MCF 10A (cell line): Measurements from ENCODE around the gene TMEM238L. TPM values are rescaled to one million over a fixed set of nuclear protein-coding genes. Genes with fewer than 3 reads are reported as not detected.

ENCODE experiments used
- BruUV-seq: library from RNA; stranded (reverse); fragments of 400-500 nt; replicated peaks from 2 replicates; lab custom pipeline; 2021; lab: Mats Ljungman, UMichigan
- CTCF ChIA-PET: fragments of 300-600 bp; sonication (Branson Sonifier 250); formaldehyde crosslinking; extraction: SDS; loops from one replicate; lab custom pipeline; 2021; ENCODE audit warnings: antibody characterized with exemption, inconsistent platforms; lab: Yijun Ruan, JAX
- POLR2A ChIA-PET: fragments of 300-600, 350-650 bp; sonication (Branson Sonifier 250); formaldehyde crosslinking; extraction: SDS; loops from one replicate; lab custom pipeline; 2020; ENCODE audit warnings: antibody characterized with exemption, inconsistent platforms; lab: Yijun Ruan, JAX
- DNase-seq: peaks from one replicate; pipeline ENCODE4 v3.0.0-alpha.2; 2018; ENCODE audit not compliant: unreplicated experiment
- H3K27ac Mint-ChIP-seq: one replicate; pipeline ENCODE4 v1.8.0; 2022; ENCODE audit warnings: mild to moderate bottlenecking, low read depth, mixed read lengths; ENCODE audit not compliant: unreplicated experiment
- H3K27me3 Mint-ChIP-seq: one replicate; pipeline ENCODE4 v1.8.0; 2022; ENCODE audit warnings: mixed read lengths; ENCODE audit not compliant: insufficient read depth, unreplicated experiment
- H3K36me3 Mint-ChIP-seq: one replicate; pipeline ENCODE4 v1.8.0; 2022; ENCODE audit warnings: mild to moderate bottlenecking, moderate library complexity, mixed read lengths; ENCODE audit not compliant: insufficient read depth, unreplicated experiment
- H3K4me1 Mint-ChIP-seq: one replicate; pipeline ENCODE4 v1.8.0; 2022; ENCODE audit warnings: mixed read lengths; ENCODE audit not compliant: insufficient read depth, unreplicated experiment
- H3K4me3 Mint-ChIP-seq: one replicate; pipeline ENCODE4 v1.8.0; 2022; ENCODE audit warnings: mild to moderate bottlenecking, moderate library complexity, mixed read lengths; ENCODE audit not compliant: unreplicated experiment
- H3K9me3 Mint-ChIP-seq: one replicate; pipeline ENCODE4 v1.8.0; 2022; ENCODE audit warnings: mixed read lengths; ENCODE audit not compliant: unreplicated experiment
- intact Hi-C: fragments of 100-400 bp; cut with micrococcal nuclease; formaldehyde crosslinking; loops from 2 replicates; pipeline ENCODE4 v1.14.1; 2022
- total RNA-seq: library from RNA; stranded (reverse); gene quantifications from 2 replicates; pipeline ENCODE4 v1.2.3, GENCODE V29; 2022
- TF ChIP-seq, protein P1 (sequence below): fragments of 200-600 bp; IDR thresholded peaks from one replicate; pipeline ENCODE4 v1.8.0; 2022; ENCODE audit warnings: antibody characterized with exemption, mild to moderate bottlenecking; ENCODE audit not compliant: unreplicated experiment

The TMEM238L gene
- total RNA-seq, 1 experiment from 2014 or later, result not detected

GRCh38 chr17:10767232-10767631, 36.7 kb downstream of the TMEM238L start:
- H3K4me1 Mint-ChIP-seq, result no peaks in the 10 kb centered on the region
- H3K9me3 Mint-ChIP-seq, result peaks cover 8% of the 10 kb centered on the region
- DNase-seq, result no peak
- CTCF ChIA-PET, result interaction anchor here (0.6 to 2.4 kb wide), 5 partner anchors 30 to 440 kb away, joined by 3 to 10 read pairs (median 7); no protein-coding TSS in a partner anchor
- no peak overlapping the region for H3K4me3 Mint-ChIP-seq
- no TSS peak for BruUV-seq
- no peaks in the 10 kb centered on the region for H3K36me3 Mint-ChIP-seq
- TF ChIP-seq, protein P1, sequence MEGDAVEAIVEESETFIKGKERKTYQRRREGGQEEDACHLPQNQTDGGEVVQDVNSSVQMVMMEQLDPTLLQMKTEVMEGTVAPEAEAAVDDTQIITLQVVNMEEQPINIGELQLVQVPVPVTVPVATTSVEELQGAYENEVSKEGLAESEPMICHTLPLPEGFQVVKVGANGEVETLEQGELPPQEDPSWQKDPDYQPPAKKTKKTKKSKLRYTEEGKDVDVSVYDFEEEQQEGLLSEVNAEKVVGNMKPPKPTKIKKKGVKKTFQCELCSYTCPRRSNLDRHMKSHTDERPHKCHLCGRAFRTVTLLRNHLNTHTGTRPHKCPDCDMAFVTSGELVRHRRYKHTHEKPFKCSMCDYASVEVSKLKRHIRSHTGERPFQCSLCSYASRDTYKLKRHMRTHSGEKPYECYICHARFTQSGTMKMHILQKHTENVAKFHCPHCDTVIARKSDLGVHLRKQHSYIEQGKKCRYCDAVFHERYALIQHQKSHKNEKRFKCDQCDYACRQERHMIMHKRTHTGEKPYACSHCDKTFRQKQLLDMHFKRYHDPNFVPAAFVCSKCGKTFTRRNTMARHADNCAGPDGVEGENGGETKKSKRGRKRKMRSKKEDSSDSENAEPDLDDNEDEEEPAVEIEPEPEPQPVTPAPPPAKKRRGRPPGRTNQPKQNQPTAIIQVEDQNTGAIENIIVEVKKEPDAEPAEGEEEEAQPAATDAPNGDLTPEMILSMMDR, result no peak
- no peak overlapping the region for H3K27ac Mint-ChIP-seq
- POLR2A ChIA-PET, result interaction anchor here (0.7 kb wide), 1 partner anchor 19 kb away, joined by 3 read pairs; no protein-coding TSS in a partner anchor
- no peaks in the 10 kb centered on the region for H3K27me3 Mint-ChIP-seq
- intact Hi-C loops, result no loop called here

- H3K4me1 Mint-ChIP-seq, result peaks cover 4% of the 10 kb centered on the region
- no peak for DNase-seq
- no peaks in the 10 kb centered on the region for H3K27me3 Mint-ChIP-seq
- ChIA-PET POLR2A (no interaction called here), CTCF (interaction anchor here (0.6 to 3.8 kb wide), 4 partner anchors 11 to 972 kb away, joined by 3 to 12 read pairs (median 5); no protein-coding TSS in a partner anchor)
- no peak overlapping the region for H3K27ac Mint-ChIP-seq
- no peaks in the 10 kb centered on the region for H3K9me3 Mint-ChIP-seq
- H3K4me3 Mint-ChIP-seq, result no peak overlapping the region
- TF ChIP-seq, protein P1, result no peak
- no TSS peak for BruUV-seq
- intact Hi-C loops, result no loop called here
- H3K36me3 Mint-ChIP-seq, result no peaks in the 10 kb centered on the region
Observed at GRCh38 chr17:10762037-10762436, 41.9 kb downstream of the TMEM238L start.

DNA sequence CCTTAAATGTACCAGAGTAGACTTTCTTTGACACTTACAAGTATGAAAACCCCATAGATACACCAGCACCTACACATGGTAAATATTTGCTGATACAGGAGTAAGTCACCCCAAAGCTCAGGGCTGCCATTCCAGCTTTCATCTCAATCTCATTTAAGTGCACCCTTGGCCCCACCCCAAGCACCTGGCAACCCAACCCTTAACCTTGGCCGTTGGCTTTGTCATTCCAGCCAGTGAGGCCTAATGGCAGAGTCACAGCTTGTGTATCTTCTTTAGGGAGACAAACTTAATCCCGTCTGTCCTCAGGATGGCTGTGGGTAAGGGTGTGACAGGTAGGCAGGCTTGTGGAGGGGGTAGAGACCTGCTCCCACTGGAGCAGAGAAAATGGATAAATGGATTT, 42.6 kb downstream of the TMEM238L start:
- H3K36me3 Mint-ChIP-seq, result no peaks in the 10 kb centered on the region
- peaks cover 1% of the 10 kb centered on the region for H3K27me3 Mint-ChIP-seq
- intact Hi-C loops, result no loop called here
- POLR2A ChIA-PET, result no interaction called here
- TF ChIP-seq, protein P1, result no peak
- no peak for DNase-seq
- CTCF ChIA-PET, result interaction anchor here (0.5 to 3.8 kb wide), 5 partner anchors 9 to 1174 kb away, joined by 3 to 12 read pairs (median 3); no protein-coding TSS in a partner anchor
- H3K4me1 Mint-ChIP-seq, result peaks cover 11% of the 10 kb centered on the region
- no peak overlapping the region for H3K27ac Mint-ChIP-seq
- no TSS peak for BruUV-seq
- H3K9me3 Mint-ChIP-seq, result no peaks in the 10 kb centered on the region
- H3K4me3 Mint-ChIP-seq, result no peak overlapping the region

- intact Hi-C loops, result no loop called here
- CTCF ChIA-PET, result interaction anchor here (0.7 to 2.0 kb wide), 2 partner anchors 14 to 20 kb away, joined by 3 to 7 read pairs; no protein-coding TSS in a partner anchor
- Mint-ChIP-seq H3K4me1 (peaks cover 14% of the 10 kb centered on the region), H3K27ac (no peak overlapping the region), H3K4me3 (no peak overlapping the region), H3K36me3 (no peaks in the 10 kb centered on the region), H3K9me3 (no peaks in the 10 kb centered on the region), H3K27me3 (peaks cover 20% of the 10 kb centered on the region)
- no peak for DNase-seq
- TF ChIP-seq, protein P1, result no peak
- no TSS peak for BruUV-seq
- POLR2A ChIA-PET, result no interaction called here
Observed at GRCh38 chr17:10758062-10758461, 45.8 kb downstream of the TMEM238L start.
